Skeletal muscle satellite cell (primary cell): ENCODE data around the gene NCAPG2.
"Not testable (repeated sequence)": the region's sequence is repeated elsewhere in the genome, so short reads cannot be mapped to it uniquely, and the experiment has no call there.

Source experiments
- H3K27me3 ChIP-seq: 2 replicates; pipeline ENCODE4 v1.7.0; 2013; ENCODE audit warnings: low read length; ENCODE audit not compliant: control insufficient read depth, insufficient read depth
- H3K36me3 ChIP-seq: 2 replicates; pipeline ENCODE4 v1.7.0; 2013; ENCODE audit warnings: mild to moderate bottlenecking, control low read depth, low read length; ENCODE audit not compliant: insufficient read depth
- H3K4me1 ChIP-seq: 2 replicates; pipeline ENCODE4 v1.7.0; 2013; ENCODE audit warnings: low read length; ENCODE audit not compliant: control insufficient read depth, insufficient read depth
- H3K4me2 ChIP-seq: 2 replicates; pipeline ENCODE4 v1.7.0; 2013; ENCODE audit warnings: mild to moderate bottlenecking, low read length
- H3K4me3 ChIP-seq: 2 replicates; pipeline ENCODE4 v1.7.0; 2013; ENCODE audit warnings: low read length
- H3K9ac ChIP-seq: 2 replicates; pipeline ENCODE4 v1.7.0; 2013; ENCODE audit warnings: mild to moderate bottlenecking, low read depth, low read length, moderate library complexity
- H3K9me3 ChIP-seq: replicated peaks from 2 replicates; pipeline ENCODE4 v1.7.0; 2013; ENCODE audit warnings: mild to moderate bottlenecking, control low read depth, low read length

The NCAPG2 gene

GRCh38 chr7:158683541-158683940 lies 21.1 kb downstream of the NCAPG2 start:
- no peaks in the 10 kb centered on the region for H3K9me3 ChIP-seq
- H3K9ac ChIP-seq, result peak overlapping the region; percentile 6
- no peak overlapping the region for H3K4me3 ChIP-seq
- peaks cover 34% of the 10 kb centered on the region for H3K36me3 ChIP-seq
- peaks cover 26% of the 10 kb centered on the region for H3K4me1 ChIP-seq
- H3K4me2 ChIP-seq, result peak overlapping the region; percentile 36
- no peaks in the 10 kb centered on the region for H3K27me3 ChIP-seq

GRCh38 chr7:158682456-158682855 lies 22.1 kb downstream of the NCAPG2 start:
- H3K4me2 ChIP-seq, result no peak overlapping the region
- H3K9me3 ChIP-seq, result no peaks in the 10 kb centered on the region
- no peak overlapping the region for H3K9ac ChIP-seq
- no peak overlapping the region for H3K4me3 ChIP-seq
- H3K4me1 ChIP-seq, result peaks cover 26% of the 10 kb centered on the region
- H3K36me3 ChIP-seq, result peaks cover 27% of the 10 kb centered on the region
- no peaks in the 10 kb centered on the region for H3K27me3 ChIP-seq

GRCh38 chr7:158680754-158681153 lies 23.9 kb downstream of the NCAPG2 start:
- Histone ChIP-seq H3K4me3 (no peak overlapping the region), H3K27me3 (no peaks in the 10 kb centered on the region), H3K4me1 (peaks cover 40% of the 10 kb centered on the region), H3K9me3 (no peaks in the 10 kb centered on the region), H3K36me3 (peaks cover 19% of the 10 kb centered on the region), H3K9ac (no peak overlapping the region), H3K4me2 (no peak overlapping the region)

GRCh38 chr7:158676906-158677305 lies 27.7 kb downstream of the NCAPG2 start:
- Histone ChIP-seq H3K9me3 (no peaks in the 10 kb centered on the region), H3K36me3 (peaks cover 41% of the 10 kb centered on the region), H3K4me1 (peaks cover 32% of the 10 kb centered on the region), H3K27me3 (no peaks in the 10 kb centered on the region), H3K4me3 (no peak overlapping the region), H3K4me2 (peak overlapping the region; percentile 20), H3K9ac (peak overlapping the region; percentile 47)

- H3K4me2 ChIP-seq, result peak overlapping the region; percentile 21
Measured at GRCh38 chr7:158676171-158676840, 28.3 kb downstream of the NCAPG2 start.

GRCh38 chr7:158672975-158673374 lies 31.6 kb downstream of the NCAPG2 start:
- Histone ChIP-seq H3K4me2 (no peak overlapping the region), H3K4me1 (peaks cover 32% of the 10 kb centered on the region), H3K27me3 (no peaks in the 10 kb centered on the region), H3K9ac (no peak overlapping the region), H3K36me3 (peaks cover 23% of the 10 kb centered on the region), H3K9me3 (no peaks in the 10 kb centered on the region), H3K4me3 (no peak overlapping the region)

More at GRCh38 chr7:158676171-158676840, 28.3 kb downstream of the NCAPG2 start:
- H3K4me1 ChIP-seq, result peaks cover 32% of the 10 kb centered on the region
- H3K36me3 ChIP-seq, result peaks cover 41% of the 10 kb centered on the region
- no peaks in the 10 kb centered on the region for H3K27me3 ChIP-seq
- H3K9me3 ChIP-seq, result no peaks in the 10 kb centered on the region
- H3K4me3 ChIP-seq, result no peak overlapping the region
- peak overlapping the region; percentile 47 for H3K9ac ChIP-seq

- not testable (repeated sequence) for H3K27me3 ChIP-seq, H3K4me3 ChIP-seq, H3K4me1 ChIP-seq, H3K9me3 ChIP-seq, H3K9ac ChIP-seq, H3K36me3 ChIP-seq, H3K4me2 ChIP-seq
Measured at GRCh38 chr7:158668086-158668485, 36.5 kb downstream of the NCAPG2 start.

GRCh38 chr7:158666966-158667678 lies 37.5 kb downstream of the NCAPG2 start:
- H3K36me3 ChIP-seq, result peaks cover 14% of the 10 kb centered on the region
- H3K4me3 ChIP-seq, H3K4me1 ChIP-seq, H3K4me2 ChIP-seq, H3K27me3 ChIP-seq, H3K9ac ChIP-seq, H3K9me3 ChIP-seq: not testable (repeated sequence)

- H3K9ac ChIP-seq, result no peak overlapping the region
- H3K27me3 ChIP-seq, result no peaks in the 10 kb centered on the region
- no peak overlapping the region for H3K4me2 ChIP-seq
- H3K36me3 ChIP-seq, result peaks cover 14% of the 10 kb centered on the region
- no peaks in the 10 kb centered on the region for H3K4me1 ChIP-seq
- H3K9me3 ChIP-seq, result no peaks in the 10 kb centered on the region
- no peak overlapping the region for H3K4me3 ChIP-seq
Measured at GRCh38 chr7:158666401-158666800, 38.2 kb downstream of the NCAPG2 start.

GRCh38 chr7:158664406-158664805 lies 40.2 kb downstream of the NCAPG2 start:
- peaks cover 14% of the 10 kb centered on the region for H3K36me3 ChIP-seq
- no peak overlapping the region for H3K4me3 ChIP-seq
- H3K4me1 ChIP-seq, result no peaks in the 10 kb centered on the region
- H3K9ac ChIP-seq, result no peak overlapping the region
- H3K9me3 ChIP-seq, result no peaks in the 10 kb centered on the region
- H3K27me3 ChIP-seq, result no peaks in the 10 kb centered on the region
- H3K4me2 ChIP-seq, result no peak overlapping the region

- Histone ChIP-seq H3K4me1 (no peaks in the 10 kb centered on the region), H3K9me3 (no peaks in the 10 kb centered on the region), H3K4me3 (no peak overlapping the region), H3K4me2 (no peak overlapping the region), H3K27me3 (no peaks in the 10 kb centered on the region), H3K36me3 (peaks cover 14% of the 10 kb centered on the region), H3K9ac (no peak overlapping the region)
Measured at GRCh38 chr7:158663428-158663741, 41.2 kb downstream of the NCAPG2 start.
